Measurements from ENCODE around the gene TMPRSS6.

DNA sequence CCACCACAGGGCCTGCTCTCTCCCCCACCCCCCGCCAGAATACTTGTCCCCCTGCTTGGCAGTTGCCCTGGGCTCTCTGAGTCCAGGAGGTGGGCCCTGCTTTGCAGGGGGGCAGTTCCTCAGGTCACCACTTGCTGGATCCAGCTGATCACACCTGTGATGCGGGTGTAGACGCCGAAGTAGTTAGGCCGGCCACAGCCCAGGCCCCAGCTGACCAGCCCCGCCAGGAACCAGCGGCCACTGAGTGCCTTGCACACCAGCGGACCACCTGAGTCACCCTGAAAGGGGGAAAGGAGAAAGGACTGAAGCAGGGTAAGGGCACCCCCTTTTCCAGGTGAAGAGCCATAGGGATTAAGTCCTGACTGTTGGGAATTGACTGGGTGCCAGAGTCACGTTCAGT, 43.6 kb downstream of the TMPRSS6 start:
- TF ChIP-seq, protein P1, sequence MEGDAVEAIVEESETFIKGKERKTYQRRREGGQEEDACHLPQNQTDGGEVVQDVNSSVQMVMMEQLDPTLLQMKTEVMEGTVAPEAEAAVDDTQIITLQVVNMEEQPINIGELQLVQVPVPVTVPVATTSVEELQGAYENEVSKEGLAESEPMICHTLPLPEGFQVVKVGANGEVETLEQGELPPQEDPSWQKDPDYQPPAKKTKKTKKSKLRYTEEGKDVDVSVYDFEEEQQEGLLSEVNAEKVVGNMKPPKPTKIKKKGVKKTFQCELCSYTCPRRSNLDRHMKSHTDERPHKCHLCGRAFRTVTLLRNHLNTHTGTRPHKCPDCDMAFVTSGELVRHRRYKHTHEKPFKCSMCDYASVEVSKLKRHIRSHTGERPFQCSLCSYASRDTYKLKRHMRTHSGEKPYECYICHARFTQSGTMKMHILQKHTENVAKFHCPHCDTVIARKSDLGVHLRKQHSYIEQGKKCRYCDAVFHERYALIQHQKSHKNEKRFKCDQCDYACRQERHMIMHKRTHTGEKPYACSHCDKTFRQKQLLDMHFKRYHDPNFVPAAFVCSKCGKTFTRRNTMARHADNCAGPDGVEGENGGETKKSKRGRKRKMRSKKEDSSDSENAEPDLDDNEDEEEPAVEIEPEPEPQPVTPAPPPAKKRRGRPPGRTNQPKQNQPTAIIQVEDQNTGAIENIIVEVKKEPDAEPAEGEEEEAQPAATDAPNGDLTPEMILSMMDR (conservative IDR thresholded peaks at IDR 0.05 in 1 of 2, IDR thresholded peaks at IDR 0.05 in 1 of 2; ENCODE audit: extremely low read depth in 1 of 2, insufficient read depth in 1 of 2, low read depth in 1 of 2, low read length in 2 of 2) = no peak
- no peak for TF ChIP-seq EZH2 (IDR thresholded peaks at IDR 0.05; ENCODE audit: borderline replicate concordance, low read length)

All from mammary epithelial cell (primary cell).